ENCODE results near the gene IFI6.

IFI6 gene

GRCh38 chr1:27669876-27670275 is 2.1 kb downstream of the IFI6 start:
- no peak for DNase-seq

- peak; percentile 92 for DNase-seq
Measured at GRCh38 chr1:27668808-27669723, 2.9 kb downstream of the IFI6 start.

GRCh38 chr1:27668121-27668807 is 3.7 kb downstream of the IFI6 start:
- no peak for DNase-seq

GRCh38 chr1:27666791-27667254 is 5.2 kb downstream of the IFI6 start:
- no peak for DNase-seq

GRCh38 chr1:27666294-27666693 is 5.7 kb downstream of the IFI6 start:
- no peak for DNase-seq

- no peak for DNase-seq
Measured at GRCh38 chr1:27665016-27665651, 6.9 kb downstream of the IFI6 start.

GRCh38 chr1:27664291-27664690 is 7.7 kb downstream of the IFI6 start:
- DNase-seq: no peak

GRCh38 chr1:27662707-27663393 is 9.1 kb downstream of the IFI6 start:
- DNase-seq: peak; percentile 92

- DNase-seq: no peak
Measured at GRCh38 chr1:27662261-27662660, 9.7 kb downstream of the IFI6 start.

- DNase-seq: no peak
Measured at GRCh38 chr1:27661412-27662075, 10.4 kb downstream of the IFI6 start.

- DNase-seq: no peak
Measured at GRCh38 chr1:27660300-27660835, 11.6 kb downstream of the IFI6 start.

GRCh38 chr1:27659497-27660299 is 12.3 kb downstream of the IFI6 start:
- peak; percentile 88 for DNase-seq

- DNase-seq: peak; percentile 45
Measured at GRCh38 chr1:27658951-27659496, 13.0 kb downstream of the IFI6 start.

GRCh38 chr1:27656157-27656893 is 15.7 kb downstream of the IFI6 start:
- no peak for DNase-seq

GRCh38 chr1:27655151-27655937 is 16.6 kb downstream of the IFI6 start:
- DNase-seq: no peak

- DNase-seq: no peak
Measured at GRCh38 chr1:27652111-27652864, 19.7 kb downstream of the IFI6 start.

- DNase-seq: no peak
Measured at GRCh38 chr1:27650539-27651175, 21.3 kb downstream of the IFI6 start.

- DNase-seq: no peak
Measured at GRCh38 chr1:27650171-27650538, 21.8 kb downstream of the IFI6 start.
